SK-N-SH treated with all-trans-retinoic acid at 6 μM for 48 hours (cell line): ENCODE measurements around the gene ZNF692.
"Not testable (repeated sequence)": the region's sequence is repeated elsewhere in the genome, so short reads cannot be mapped to it uniquely, and the experiment has no call there.

Experiments used
- GLIS3 ChIP-seq: fragments of 250-450 bp; sonication (Bioruptor Pico); IDR thresholded peaks from 2 replicates; pipeline ENCODE4 v1.5.0; 2020; ENCODE audit warnings: mild to moderate bottlenecking, moderate library complexity
- OSR1 ChIP-seq: fragments of 250-450 bp; sonication (Bioruptor Pico); IDR thresholded peaks from 2 replicates; pipeline ENCODE4 v1.8.0; 2022; ENCODE audit warnings: moderate library complexity, mild to moderate bottlenecking, inconsistent platforms
- TCF4 ChIP-seq: fragments of 250-450 bp; sonication (Bioruptor Pico); IDR thresholded peaks from 2 replicates; pipeline ENCODE4 v1.8.0; 2021; ENCODE audit warnings: mild to moderate bottlenecking, moderate library complexity, borderline replicate concordance
- TOX ChIP-seq: fragments of 250-450 bp; sonication (Bioruptor Pico); IDR thresholded peaks from 2 replicates; pipeline ENCODE4 v1.8.0; 2021; ENCODE audit warnings: mild to moderate bottlenecking, moderate library complexity, borderline replicate concordance
- TF ChIP-seq, protein P1 (sequence below): fragments of 250-450 bp; sonication (Bioruptor Pico); IDR thresholded peaks from 2 replicates; pipeline ENCODE4 v1.8.0; 2021; ENCODE audit warnings: low read depth, mild to moderate bottlenecking, moderate library complexity, borderline replicate concordance

DNA sequence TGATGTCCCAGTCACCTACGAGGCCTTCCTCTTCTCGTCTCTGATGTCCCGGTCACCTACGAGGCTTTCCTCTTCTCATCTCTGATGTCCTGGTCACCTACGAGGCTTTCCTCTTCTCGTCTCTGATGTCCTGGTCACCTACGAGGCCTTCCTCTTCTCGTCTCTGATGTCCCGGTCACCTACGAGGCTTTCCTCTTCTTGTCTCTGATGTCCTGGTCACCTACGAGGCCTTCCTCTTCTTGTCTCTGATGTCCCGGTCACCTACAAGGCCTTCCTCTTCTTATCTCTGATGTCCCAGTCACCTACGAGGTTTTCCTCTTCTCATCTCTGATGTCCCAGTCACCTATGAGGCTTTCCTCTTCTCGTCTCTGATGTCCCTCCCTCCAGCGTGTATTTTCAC is 55.4 kb downstream of the ZNF692 start:
- TF ChIP-seq, protein P1, sequence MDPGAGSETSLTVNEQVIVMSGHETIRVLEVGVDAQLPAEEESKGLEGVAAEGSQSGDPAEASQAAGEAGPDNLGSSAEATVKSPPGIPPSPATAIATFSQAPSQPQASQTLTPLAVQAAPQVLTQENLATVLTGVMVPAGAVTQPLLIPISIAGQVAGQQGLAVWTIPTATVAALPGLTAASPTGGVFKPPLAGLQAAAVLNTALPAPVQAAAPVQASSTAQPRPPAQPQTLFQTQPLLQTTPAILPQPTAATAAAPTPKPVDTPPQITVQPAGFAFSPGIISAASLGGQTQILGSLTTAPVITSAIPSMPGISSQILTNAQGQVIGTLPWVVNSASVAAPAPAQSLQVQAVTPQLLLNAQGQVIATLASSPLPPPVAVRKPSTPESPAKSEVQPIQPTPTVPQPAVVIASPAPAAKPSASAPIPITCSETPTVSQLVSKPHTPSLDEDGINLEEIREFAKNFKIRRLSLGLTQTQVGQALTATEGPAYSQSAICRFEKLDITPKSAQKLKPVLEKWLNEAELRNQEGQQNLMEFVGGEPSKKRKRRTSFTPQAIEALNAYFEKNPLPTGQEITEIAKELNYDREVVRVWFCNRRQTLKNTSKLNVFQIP (CRISPR knock-in tag): not testable (repeated sequence)
- TF ChIP-seq TOX (CRISPR knock-in tag); TCF4; GLIS3 (CRISPR knock-in tag); OSR1 (CRISPR knock-in tag): not testable (repeated sequence)
